Fibroblast of lung (primary cell): ENCODE results near the gene B9D1.

ENCODE experiments used
- CTCF ChIP-seq, 2 donors: IDR thresholded peaks in 1 of 2; conservative IDR thresholded peaks in 1 of 2; 1 replicate in 1 of 2; 2 replicates in 1 of 2; pipeline ENCODE4 v1.5.1; 2011 to 2012; ENCODE audit warnings: low read length in 2 of 2, control low read depth in 1 of 2, inconsistent platforms in 1 of 2, low read depth in 1 of 2, mild to moderate bottlenecking in 1 of 2
- EZH2 ChIP-seq: IDR thresholded peaks from 2 replicates; pipeline ENCODE4 v1.5.1; 2012; ENCODE audit warnings: low read length, control low read depth, mild to moderate bottlenecking; ENCODE audit errors: missing control alignments

GRCh38 chr17:19390951-19391350 lies 28.4 kb upstream of the B9D1 start:
- no peak for TF ChIP-seq EZH2
- no peak for TF ChIP-seq CTCF (conservative IDR thresholded peaks at IDR 0.05 in 1 of 2, IDR thresholded peaks at IDR 0.05 in 1 of 2; ENCODE audit: low read depth in 1 of 2, low read length in 2 of 2)
